PC-3 (cell line): Measurements from ENCODE around the gene RPRD1A.

Experiments
- EZH2 ChIP-seq: fragments of 300-600 bp; sonication (generic); IDR thresholded peaks from one replicate; pipeline ENCODE4 v1.6.1; 2017; ENCODE audit warnings: antibody characterized with exemption, mild to moderate bottlenecking, low read length; ENCODE audit not compliant: unreplicated experiment
- EZH2phosphoT487 ChIP-seq: fragments of 300-600 bp; sonication (generic); IDR thresholded peaks from 2 replicates; pipeline ENCODE4 v1.6.1; 2018; ENCODE audit warnings: mild to moderate bottlenecking, antibody characterized with exemption, low read length, borderline replicate concordance
- TF ChIP-seq, protein P1 (sequence below): fragments of 300-600 bp; sonication (generic); conservative IDR thresholded peaks from 2 replicates; pipeline ENCODE4 v1.5.1; 2017; ENCODE audit warnings: antibody characterized with exemption, low read depth, mild to moderate bottlenecking, low read length

GRCh38 chr18:36050479-36050878, 16.9 kb downstream of the RPRD1A start:
- TF ChIP-seq, protein P1, sequence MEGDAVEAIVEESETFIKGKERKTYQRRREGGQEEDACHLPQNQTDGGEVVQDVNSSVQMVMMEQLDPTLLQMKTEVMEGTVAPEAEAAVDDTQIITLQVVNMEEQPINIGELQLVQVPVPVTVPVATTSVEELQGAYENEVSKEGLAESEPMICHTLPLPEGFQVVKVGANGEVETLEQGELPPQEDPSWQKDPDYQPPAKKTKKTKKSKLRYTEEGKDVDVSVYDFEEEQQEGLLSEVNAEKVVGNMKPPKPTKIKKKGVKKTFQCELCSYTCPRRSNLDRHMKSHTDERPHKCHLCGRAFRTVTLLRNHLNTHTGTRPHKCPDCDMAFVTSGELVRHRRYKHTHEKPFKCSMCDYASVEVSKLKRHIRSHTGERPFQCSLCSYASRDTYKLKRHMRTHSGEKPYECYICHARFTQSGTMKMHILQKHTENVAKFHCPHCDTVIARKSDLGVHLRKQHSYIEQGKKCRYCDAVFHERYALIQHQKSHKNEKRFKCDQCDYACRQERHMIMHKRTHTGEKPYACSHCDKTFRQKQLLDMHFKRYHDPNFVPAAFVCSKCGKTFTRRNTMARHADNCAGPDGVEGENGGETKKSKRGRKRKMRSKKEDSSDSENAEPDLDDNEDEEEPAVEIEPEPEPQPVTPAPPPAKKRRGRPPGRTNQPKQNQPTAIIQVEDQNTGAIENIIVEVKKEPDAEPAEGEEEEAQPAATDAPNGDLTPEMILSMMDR = no peak
- no peak for TF ChIP-seq EZH2
- no peak for TF ChIP-seq EZH2phosphoT487
